GM15510 (cell line): ENCODE results near the gene FBXL5.

Experiments
- POLR2A ChIP-seq: IDR thresholded peaks from 3 replicates; pipeline ENCODE4 v1.6.1; 2011; ENCODE audit warnings: borderline replicate concordance; ENCODE audit not compliant: insufficient read length; ENCODE audit errors: extremely low read depth

Gene FBXL5

DNA sequence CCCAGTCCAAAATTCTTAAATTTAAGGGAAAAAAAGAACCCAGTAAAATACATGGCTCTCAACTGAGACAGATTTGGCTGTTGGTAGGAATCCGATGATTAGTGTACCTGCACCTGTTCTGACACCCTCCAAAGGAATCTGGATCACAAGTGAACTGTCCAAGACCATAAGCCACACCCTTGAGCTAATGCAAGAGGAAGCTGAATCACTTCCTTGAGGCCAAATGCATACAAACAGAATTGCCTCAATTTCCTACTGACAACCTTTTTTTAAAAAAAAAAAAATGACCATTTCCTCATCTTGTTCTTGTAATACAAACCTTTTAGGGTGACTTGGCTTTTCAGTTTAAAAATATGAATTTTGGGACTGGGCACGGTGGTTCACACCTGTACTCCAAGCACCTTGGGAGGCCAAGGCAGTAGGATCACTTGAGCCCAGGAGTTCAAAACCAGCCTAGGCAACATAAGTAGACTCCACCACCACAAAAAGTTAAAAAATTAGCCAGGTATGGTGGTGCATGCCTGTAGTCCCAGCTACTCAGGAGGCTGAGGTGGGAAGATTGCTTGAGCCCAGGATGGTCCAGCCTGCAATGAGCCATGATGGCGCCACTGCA is 10.7 kb upstream of the FBXL5 start:
- TF ChIP-seq POLR2A: no peak

- no peak for TF ChIP-seq POLR2A
These were observed 4.8 kb upstream of the FBXL5 start for GRCh38 chr4:15659768-15660570.

DNA sequence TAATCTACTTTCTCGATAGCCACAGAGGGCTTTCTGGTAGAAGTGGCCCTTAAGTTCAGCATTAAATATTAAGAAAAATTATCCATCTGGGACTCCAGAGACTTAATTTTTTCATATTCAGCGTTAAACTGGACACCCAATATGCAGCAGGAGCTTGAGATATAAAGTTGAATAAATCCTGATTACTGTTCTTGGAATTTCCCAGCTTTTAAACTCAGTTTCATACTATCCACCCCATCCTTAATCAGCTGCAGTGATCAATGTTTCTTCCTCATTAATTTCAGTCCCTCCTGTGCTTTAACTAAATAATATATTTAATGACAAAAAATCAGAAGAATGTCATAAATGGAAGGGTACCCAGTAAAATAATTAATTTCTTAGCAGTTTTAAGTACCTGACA is 3.6 kb upstream of the FBXL5 start:
- no peak for TF ChIP-seq POLR2A

DNA sequence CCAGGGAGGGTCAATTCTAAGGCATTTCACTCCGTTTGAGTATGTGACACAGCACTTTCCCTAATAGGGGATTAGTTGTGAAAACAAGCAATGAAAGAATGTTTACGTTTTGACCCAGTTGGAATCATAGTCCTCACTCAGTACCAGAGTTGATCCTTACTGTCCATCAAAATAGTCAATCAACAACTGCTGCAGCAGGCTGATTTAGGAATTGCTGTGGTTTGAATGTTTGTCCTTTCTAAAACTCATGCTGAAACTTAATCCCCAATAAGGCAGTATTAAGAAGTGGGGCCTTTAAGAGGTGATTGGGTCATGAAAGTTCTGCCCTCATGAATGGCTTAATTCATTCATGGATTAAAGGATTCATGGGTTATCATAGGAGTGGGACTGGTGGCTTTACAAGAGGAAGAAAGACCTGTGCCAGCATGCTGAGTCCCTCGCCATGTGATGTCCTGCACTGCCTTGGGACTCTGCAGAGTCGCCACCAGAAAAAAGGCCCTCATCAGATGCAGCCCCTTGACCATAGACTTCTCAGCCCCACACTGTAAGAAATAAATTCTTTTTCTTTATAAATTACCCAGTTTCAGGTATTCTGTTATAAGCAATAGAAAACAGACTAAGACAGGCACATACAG is 3.1 kb upstream of the FBXL5 start:
- TF ChIP-seq POLR2A: no peak

DNA sequence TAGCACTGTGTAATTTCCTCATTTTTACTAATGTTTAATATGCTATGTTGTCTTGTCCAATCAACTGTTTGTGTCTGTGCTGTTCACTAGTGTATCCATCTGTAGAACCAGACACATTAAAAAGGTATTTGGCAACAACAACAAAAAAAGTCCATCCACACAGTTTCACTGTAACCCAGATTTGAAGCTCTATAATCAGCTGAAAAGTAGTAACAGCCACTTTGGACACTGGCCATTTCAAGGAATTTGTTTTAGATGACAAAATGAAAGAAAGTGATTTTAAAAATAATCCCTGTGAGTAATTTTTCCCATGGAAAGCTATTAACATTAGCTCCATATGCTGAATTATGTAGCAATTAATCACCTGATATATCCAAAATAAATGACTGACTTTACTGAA is 2.2 kb upstream of the FBXL5 start:
- no peak for TF ChIP-seq POLR2A

- TF ChIP-seq POLR2A: no peak
These were observed 897 bp upstream of the FBXL5 start for GRCh38 chr4:15656038-15656470.

DNA sequence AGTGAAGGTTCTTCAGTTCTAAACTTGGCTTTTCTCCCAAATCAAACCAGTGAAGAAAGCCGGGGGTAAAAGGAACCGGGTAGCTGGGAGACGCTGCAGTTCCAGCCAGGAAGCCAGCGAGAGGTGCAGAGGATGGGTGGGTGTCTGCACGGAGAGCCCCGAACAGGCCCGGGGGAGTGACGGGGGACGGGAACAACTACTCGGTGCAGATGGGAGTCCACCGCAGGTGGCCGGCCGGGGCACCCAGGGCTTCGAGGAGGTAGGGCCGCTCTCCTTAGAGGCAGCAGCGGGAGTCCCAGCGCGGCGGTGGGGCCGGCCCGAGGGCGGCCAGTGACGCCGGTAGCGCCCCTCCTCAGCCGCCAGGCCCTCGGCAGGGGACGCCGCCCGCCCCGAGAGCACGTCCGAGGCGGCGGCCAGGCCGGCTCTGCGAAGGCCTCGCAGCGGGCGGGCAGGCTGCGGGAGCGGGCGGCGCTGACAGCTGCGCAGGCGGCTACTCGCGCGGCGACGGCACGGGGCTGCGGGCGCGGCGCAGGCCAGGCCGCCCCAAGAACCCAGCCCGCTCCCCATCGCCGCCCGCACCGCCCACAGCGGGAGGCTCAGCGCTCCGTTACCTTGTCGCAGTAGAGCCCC is 449 bp downstream of the FBXL5 start:
- TF ChIP-seq POLR2A: no peak

DNA sequence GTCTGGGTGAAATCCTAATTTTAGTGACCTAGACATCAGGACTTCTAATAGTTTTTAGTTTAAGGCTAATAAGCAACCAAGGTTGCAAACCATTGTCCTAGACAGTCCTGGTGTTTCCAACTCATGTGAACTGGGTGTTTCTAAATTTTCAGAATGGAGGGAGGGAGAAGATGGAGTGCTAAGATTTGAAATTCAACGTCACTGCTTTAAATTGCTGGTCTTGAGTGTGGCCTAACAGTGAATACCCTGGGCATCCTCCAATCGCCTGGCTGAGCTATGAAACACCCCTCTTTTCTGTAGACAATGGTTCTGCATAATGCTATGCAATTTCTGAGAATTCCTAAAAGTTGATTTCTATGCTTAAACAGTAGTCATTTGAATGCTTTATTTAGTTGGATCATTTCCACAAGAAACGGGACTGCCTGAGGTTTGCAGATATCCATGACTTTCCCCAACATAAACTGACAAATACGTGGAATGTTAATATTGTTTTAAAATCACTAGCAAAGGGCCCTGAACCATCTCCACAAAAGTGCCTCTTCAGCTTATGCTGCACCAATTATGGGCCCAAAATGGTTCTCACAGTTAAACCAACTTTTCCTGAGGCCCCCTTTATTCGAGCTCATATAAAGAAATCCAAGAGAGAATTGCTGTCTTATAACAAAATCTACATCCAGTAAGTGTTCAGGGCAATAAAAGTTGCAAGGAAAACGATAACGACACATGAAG is 1.1 kb downstream of the FBXL5 start:
- TF ChIP-seq POLR2A: no peak

GRCh38 chr4:15653420-15653819 is 1.7 kb downstream of the FBXL5 start:
- TF ChIP-seq POLR2A: no peak

DNA sequence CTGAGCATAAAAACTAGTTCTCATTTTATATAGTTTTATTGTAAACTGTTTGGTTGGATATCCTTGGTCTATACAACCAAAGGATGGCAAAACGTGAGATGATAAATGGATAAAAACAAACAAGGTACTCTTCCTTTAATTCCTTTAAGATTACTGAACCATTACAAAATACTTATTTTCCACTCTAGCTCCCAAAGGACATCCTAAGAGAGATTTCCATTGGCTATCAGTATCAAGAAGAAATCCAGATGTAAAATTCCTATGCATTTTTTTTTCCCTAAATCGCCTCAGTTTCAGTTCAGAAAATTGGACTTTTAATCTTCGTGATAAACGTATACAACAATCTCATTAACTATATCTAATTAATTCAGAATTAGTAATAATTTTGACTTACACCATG is 2.3 kb downstream of the FBXL5 start:
- no peak for TF ChIP-seq POLR2A

- TF ChIP-seq POLR2A: no peak
These were observed 3.0 kb downstream of the FBXL5 start for GRCh38 chr4:15652191-15652590.

GRCh38 chr4:15651676-15652075 is 3.5 kb downstream of the FBXL5 start:
- TF ChIP-seq POLR2A: no peak

DNA sequence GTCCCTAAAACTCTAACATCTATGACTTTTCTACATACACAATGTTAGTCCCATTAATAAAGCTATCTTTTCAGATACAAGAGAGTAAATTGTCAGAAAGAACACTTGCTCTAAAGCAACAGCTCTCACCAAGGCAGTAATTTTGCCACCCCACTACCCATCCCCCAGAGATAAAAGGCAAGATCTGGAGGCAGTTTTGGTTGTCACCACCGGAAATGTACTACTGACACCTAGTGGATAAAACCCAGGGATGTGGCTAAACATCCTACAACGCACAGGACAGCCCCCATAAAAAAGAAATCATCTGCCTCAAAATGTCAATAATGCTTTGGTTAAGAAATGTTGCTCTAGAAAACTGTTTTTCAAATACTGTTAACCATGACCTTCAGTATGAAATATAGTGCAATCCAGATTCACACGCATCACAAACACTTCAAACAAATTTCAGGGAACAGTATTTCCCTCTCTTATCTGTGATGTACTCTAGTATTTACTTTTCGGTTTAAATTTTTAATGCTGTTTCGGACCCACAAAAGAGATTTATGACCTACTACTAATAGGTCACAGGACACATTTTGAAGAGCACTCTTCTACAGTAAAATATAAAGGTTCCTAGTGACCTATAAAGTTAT is 5.1 kb downstream of the FBXL5 start:
- no peak for TF ChIP-seq POLR2A

DNA sequence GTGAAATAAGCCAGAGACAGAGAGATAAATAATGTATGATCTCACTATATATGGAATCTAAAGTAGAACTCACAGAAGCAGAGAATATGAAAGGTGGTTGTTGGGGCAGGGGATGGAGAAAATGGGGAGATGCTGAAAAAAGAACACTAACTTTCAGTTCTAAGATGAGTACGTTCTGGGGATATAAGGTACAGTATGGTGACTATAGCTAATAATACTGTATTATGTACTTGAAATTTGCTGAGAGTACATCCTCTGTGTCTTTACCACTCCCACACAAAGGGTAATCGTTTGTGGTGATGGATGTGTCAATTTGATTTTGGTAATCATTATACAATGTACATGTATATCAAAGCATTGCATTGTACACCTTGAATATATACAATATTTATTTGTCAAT is 6.6 kb downstream of the FBXL5 start:
- no peak for TF ChIP-seq POLR2A
